Embryonic facial prominence (tissue), 1 donor: ENCODE data around the gene RPL35A.
"Not testable (repeated sequence)": the region's sequence is repeated elsewhere in the genome, so short reads cannot be mapped to it uniquely, and the experiment has no call there.

Source experiments
- DNase-seq: peaks from one replicate; pipeline ENCODE4 v3.0.0-alpha.2; 2016; ENCODE audit errors: extremely low spot score

The RPL35A gene

GRCh38 chr3:197952440-197952839, 2.5 kb downstream of the RPL35A start:
- DNase-seq: no peak

DNA sequence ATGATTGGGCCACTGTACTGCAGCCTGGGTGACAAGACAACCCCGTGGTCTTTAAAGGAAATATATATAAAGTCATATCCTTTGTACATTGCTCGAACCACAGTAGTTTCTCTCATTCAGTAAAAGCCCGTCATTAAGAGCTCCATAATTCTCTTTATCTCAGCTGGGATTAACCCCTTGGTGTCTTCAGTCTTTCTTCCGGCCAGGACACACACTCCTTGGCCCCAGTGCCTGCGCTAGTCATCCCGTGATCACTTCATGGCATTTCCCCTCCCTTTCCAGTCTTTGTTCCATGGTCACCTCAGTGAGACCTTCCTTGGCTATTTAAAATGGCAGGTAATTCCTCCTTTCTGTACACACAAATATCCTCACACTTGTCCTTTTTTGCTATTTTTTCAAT, 3.3 kb downstream of the RPL35A start:
- no peak for DNase-seq

DNA sequence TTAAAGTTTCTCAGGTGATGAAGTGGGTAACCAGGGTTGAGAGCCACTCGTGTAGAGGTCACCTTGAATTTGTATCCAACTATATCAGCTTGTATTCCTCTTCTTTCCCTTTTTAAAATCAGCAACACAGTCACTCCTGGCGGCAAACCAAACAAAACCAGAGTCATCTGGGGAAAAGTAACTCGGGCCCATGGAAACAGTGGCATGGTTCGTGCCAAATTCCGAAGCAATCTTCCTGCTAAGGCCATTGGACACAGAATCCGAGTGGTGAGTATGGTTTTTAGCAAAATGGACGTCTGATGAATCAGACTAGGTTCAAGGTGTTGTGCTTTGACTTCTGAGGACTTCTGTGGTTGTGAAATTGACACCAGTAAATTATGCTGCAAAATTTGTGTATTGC, 3.9 kb downstream of the RPL35A start:
- no peak for DNase-seq

DNA sequence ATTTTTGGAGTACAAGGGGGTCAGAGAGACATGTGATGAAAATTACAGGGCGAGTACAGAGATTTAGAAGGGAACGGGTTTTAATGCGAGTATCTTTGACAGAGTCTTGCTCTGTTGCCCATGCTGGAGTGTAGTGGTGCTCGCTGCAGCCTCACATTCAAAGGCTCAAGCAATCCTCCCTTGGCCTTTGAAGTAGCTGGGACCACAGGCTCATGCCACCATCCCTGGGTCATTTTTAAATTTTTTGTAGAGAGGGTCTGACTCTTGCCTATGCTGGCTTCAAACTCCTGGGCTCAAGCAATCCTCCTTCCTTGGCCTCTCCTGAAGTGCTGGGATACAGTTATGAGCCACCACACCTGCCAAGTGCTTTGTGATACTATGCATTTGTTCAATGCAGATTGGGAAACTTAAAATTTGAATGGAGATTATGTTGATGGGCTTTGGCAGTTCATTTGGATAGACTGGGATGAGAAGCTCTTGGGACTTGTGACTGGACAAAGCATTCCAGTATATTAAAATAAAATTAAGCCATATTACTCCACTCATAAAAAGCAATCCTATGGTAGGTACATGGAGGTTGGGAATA, 6.0 kb downstream of the RPL35A start:
- DNase-seq: no peak

DNA sequence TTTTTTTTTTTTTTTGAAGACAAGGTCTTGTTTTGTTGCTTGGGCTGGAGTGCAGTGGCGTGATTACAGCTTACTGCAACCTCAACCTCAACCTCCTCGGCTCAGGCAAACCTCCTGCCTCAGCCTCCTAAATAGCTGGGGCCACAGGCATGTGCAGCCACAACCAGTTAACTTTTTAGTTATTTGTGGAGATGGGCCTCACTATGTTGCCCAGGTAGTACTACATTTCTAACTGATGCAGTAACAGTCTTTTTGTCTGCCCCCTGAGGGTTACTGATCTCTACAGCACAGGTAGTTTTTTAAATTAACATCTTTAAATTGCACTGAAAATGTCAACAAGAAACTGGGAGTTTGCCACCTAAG, 6.6 kb downstream of the RPL35A start:
- no peak for DNase-seq

GRCh38 chr3:197957790-197958133, 7.8 kb downstream of the RPL35A start:
- no peak for DNase-seq

GRCh38 chr3:197958346-197958745, 8.4 kb downstream of the RPL35A start:
- DNase-seq: no peak

DNA sequence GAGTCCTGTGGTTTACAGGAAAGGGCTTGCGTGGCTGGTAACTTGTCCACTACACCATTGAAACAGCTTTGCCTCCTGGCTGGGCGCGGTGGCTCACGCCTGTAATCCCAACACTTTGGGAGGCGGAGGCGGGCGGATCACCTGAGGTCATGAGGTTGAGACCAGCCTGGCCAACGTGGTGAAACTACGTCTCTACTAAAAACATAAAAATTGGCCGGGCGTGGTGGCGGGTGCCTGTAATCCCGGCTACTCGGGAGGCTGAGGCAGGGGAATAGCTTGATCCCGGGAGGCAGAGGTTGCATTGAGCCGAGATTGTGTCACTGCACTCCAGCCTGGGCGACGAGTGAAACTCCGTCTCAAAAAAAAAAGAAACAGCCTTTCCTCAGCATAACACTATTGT, 8.9 kb downstream of the RPL35A start:
- DNase-seq: not testable (repeated sequence)

GRCh38 chr3:197959500-197959890, 9.5 kb downstream of the RPL35A start:
- DNase-seq: no peak

DNA sequence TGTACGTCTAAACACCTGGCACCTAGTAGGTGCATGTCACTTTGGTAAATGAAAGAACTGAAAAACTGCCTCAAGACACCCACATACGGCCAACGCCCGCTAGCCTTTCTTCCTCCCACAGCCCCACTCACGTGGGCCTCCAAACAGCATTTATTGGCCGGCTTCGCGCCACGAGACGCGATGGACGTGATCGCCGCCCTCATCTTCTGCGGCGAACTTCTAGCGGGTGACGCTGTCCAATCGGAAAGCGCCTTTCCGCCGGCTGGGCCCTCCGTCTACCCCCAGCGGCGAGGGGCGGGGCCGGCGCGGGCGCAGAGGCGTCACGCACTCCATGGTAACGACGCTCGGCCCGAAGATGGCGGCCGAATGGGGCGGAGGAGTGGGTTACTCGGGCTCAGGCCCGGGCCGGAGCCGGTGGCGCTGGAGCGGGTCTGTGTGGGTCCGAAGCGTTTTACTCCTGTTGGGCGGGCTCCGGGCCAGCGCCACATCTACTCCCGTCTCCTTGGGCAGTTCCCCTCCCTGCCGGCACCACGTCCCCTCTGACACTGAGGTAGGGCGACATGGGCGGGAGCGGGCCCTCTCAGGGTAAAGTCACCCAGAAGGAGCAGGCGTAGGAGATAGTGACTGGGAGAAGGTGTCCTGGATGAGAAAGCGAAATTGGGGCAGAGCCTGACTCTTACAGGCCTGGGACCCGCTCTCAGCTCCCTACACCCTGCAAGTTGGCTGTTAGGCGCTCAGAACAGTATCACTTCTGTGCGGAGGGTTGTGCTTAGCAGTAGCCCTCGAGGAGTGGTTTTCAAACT, 10.1 kb downstream of the RPL35A start, which contains the start of gene LMLN:
Gene LMLN, plus strand, starts transcription at position 327 of the 803 bp plus-strand sequence. Its CDS starts 29 bp downstream, at position 356.
- peak; percentile 92 for DNase-seq

GRCh38 chr3:197960694-197961581, 10.9 kb downstream of the RPL35A start:
- no peak for DNase-seq

- DNase-seq: no peak
Measured at GRCh38 chr3:197961582-197961945, 11.6 kb downstream of the RPL35A start.

DNA sequence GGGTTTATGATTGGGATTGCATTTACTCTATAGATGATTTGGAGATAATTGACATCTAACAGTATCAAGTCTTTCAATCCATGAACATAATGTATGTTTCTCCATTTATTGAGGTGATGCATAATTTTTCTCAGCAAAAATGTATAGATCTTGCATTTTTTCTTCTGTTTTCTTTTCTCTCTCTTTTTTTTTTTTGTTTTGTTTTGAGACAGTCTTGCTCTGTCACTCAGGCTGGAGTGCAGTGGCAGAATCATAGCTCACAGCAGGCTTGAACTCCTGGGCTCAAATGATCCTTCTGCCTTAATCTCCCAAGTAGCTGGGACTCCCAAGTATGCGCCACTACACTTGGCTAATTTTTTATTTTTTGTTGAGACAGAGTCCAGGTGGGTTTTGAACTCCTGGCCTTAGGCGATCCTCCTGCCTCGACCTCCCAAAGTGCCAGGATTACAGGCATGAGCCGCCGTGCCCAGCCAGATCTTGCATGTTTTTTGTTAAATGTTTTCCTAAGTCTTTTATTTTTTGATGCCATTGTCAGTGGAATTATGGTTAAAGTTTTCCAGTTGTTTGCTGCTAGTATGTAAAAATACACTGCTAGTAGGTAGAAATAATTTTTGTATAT, 13.1 kb downstream of the RPL35A start:
- no peak for DNase-seq

DNA sequence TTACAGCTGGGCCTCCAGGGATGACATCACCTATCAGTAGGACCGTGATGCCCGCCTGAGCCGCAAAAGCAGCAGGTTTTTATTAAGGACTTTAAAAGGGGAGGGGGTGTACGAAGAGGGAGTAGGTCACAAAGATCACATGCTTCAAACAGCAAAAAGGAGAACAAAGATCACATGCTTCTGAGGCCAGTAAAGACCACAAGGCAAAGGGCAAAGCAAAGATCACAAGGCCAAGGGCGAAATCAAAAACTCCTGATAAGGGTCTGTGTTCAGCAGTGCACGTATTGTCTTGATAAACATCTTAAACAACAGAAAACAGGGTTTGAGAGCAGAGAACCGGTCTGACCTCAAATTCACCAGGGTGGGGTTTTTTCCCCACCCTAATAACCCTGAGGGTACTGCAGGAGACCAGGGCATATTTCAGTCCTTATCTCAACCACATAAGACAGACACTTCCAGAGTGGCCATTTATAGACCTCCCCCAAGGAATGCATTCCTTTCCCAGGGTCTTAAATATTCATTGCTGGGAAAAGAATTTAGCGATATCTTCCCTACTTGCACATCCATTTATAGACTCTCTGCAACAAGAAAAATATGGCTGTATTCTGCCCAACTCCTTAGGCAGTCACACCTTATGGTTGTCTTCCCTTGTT, 17.5 kb downstream of the RPL35A start:
- DNase-seq: not testable (repeated sequence)

- no peak for DNase-seq
Measured at GRCh38 chr3:197970588-197970987, 20.6 kb downstream of the RPL35A start.

DNA sequence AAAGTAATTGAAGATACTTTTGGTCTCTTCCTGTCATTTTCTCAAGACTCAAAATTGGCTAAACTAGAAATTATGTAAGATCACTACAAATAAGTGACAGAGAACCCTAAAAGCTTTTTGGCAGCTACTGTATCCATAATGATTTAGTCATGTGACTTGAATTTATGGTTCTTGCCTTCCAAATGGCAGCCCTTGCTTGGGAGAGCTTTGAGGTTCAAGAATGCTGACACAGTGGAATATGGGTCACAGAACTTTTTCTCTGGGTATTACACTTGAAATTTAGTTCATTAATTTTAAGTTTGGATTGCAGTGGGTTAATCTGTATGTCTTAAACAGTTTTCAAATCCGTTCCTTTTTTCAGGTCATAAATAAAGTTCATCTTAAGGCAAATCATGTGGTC, 24.0 kb downstream of the RPL35A start:
- DNase-seq: no peak

- no peak for DNase-seq
Measured at GRCh38 chr3:197975311-197975710, 25.3 kb downstream of the RPL35A start.

DNA sequence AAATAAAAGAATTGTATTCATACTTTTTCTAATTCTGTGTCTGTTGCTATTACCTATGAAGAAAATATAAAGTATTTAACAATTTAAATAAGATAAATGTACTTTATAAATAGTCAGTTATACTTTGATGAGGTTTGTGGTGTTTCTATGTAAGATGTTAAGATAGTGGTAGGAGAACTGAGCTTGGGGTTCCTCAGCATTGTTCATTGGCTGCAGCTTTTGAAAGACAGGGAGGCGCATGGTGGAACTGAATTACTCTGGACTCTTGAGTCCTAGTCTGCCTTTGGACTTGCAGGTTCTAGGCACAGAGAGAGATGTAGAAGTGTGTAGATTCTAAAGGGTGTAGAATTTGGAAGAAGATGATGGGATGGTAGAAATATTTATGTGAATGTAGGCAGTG, 33.1 kb downstream of the RPL35A start:
- no peak for DNase-seq

- DNase-seq: no peak
Measured at GRCh38 chr3:197989651-197990050, 39.7 kb downstream of the RPL35A start.

GRCh38 chr3:197994736-197995135, 44.7 kb downstream of the RPL35A start:
- DNase-seq: no peak

GRCh38 chr3:197996855-197997254, 46.9 kb downstream of the RPL35A start:
- no peak for DNase-seq

- no peak for DNase-seq
Measured at GRCh38 chr3:197997936-197998335, 47.9 kb downstream of the RPL35A start.
